Progenitor cell of endocrine pancreas (in vitro differentiated cells): ENCODE data around the gene NFATC3. TPM values are rescaled to one million over a fixed set of nuclear protein-coding genes. Genes with fewer than 3 reads are reported as not detected.

Experiments
- DNase-seq: peaks from one replicate; pipeline ENCODE4 v3.0.0; 2021; ENCODE audit warnings: low spot score; ENCODE audit not compliant: unreplicated experiment
- H3K27ac Mint-ChIP-seq: 2 replicates; pipeline ENCODE4 v1.8.0; 2021; ENCODE audit warnings: mild to moderate bottlenecking, moderate library complexity, mixed read lengths
- H3K27me3 Mint-ChIP-seq: 2 replicates; pipeline ENCODE4 v1.8.0; 2021; ENCODE audit warnings: mixed read lengths
- H3K36me3 Mint-ChIP-seq: 2 replicates; pipeline ENCODE4 v1.8.0; 2022; ENCODE audit warnings: mixed read lengths; ENCODE audit not compliant: insufficient read depth
- H3K4me1 Mint-ChIP-seq: 2 replicates; pipeline ENCODE4 v1.8.0; 2021; ENCODE audit warnings: low read depth, mixed read lengths
- H3K4me3 Mint-ChIP-seq: 2 replicates; pipeline ENCODE4 v1.8.0; 2021; ENCODE audit warnings: low read depth, mild to moderate bottlenecking, moderate library complexity, mixed read lengths
- H3K9me3 Mint-ChIP-seq: 2 replicates; pipeline ENCODE4 v1.8.0; 2021; ENCODE audit warnings: low read depth, mixed read lengths
- CTCF ChIP-seq: fragments of 200-600 bp; sonication (generic); IDR thresholded peaks from one replicate; pipeline ENCODE4 v1.5.0; 2021; ENCODE audit warnings: antibody characterized with exemption, mild to moderate bottlenecking; ENCODE audit not compliant: unreplicated experiment
- total RNA-seq: library from RNA; stranded (reverse); gene quantifications from 2 replicates; pipeline ENCODE4 v1.2.1, GENCODE V29; 2021

Gene NFATC3
- total RNA-seq, 1 donor from 2014 or later = 51.8 TPM

GRCh38 chr16:68215302-68215701, 130.1 kb downstream of the NFATC3 start:
- Mint-ChIP-seq H3K27me3 (no peaks in the 10 kb centered on the region), H3K36me3 (peaks cover 4% of the 10 kb centered on the region), H3K9me3 (peaks cover 3% of the 10 kb centered on the region), H3K4me1 (peaks cover 4% of the 10 kb centered on the region), H3K4me3 (no peak overlapping the region), H3K27ac (peak overlapping the region; percentile 47)
- no peak for DNase-seq
- no peak for TF ChIP-seq CTCF

GRCh38 chr16:68216240-68216639, 131.1 kb downstream of the NFATC3 start:
- Mint-ChIP-seq H3K27ac (no peak overlapping the region), H3K4me3 (no peak overlapping the region), H3K36me3 (peaks cover 4% of the 10 kb centered on the region), H3K27me3 (no peaks in the 10 kb centered on the region), H3K9me3 (peaks cover 3% of the 10 kb centered on the region), H3K4me1 (peaks cover 4% of the 10 kb centered on the region)
- DNase-seq = no peak
- no peak for TF ChIP-seq CTCF

- no peak for DNase-seq
- TF ChIP-seq CTCF = no peak
- no peak overlapping the region for H3K27ac Mint-ChIP-seq
- H3K36me3 Mint-ChIP-seq = peaks cover 4% of the 10 kb centered on the region
- no peak overlapping the region for H3K4me3 Mint-ChIP-seq
- peaks cover 3% of the 10 kb centered on the region for H3K9me3 Mint-ChIP-seq
- H3K27me3 Mint-ChIP-seq = no peaks in the 10 kb centered on the region
- peaks cover 4% of the 10 kb centered on the region for H3K4me1 Mint-ChIP-seq
Observed at GRCh38 chr16:68217506-68217905, 132.3 kb downstream of the NFATC3 start.

GRCh38 chr16:68219725-68220351, 134.7 kb downstream of the NFATC3 start:
- Mint-ChIP-seq H3K27me3 (no peaks in the 10 kb centered on the region), H3K9me3 (peaks cover 3% of the 10 kb centered on the region), H3K27ac (peak overlapping the region; percentile 82), H3K36me3 (peaks cover 4% of the 10 kb centered on the region), H3K4me1 (peaks cover 4% of the 10 kb centered on the region), H3K4me3 (no peak overlapping the region)
- TF ChIP-seq CTCF = no peak
- no peak for DNase-seq

- Mint-ChIP-seq H3K9me3 (no peaks in the 10 kb centered on the region), H3K27me3 (no peaks in the 10 kb centered on the region), H3K36me3 (no peaks in the 10 kb centered on the region), H3K27ac (no peak overlapping the region), H3K4me1 (no peaks in the 10 kb centered on the region), H3K4me3 (no peak overlapping the region)
- no peak for TF ChIP-seq CTCF
- no peak for DNase-seq
Observed at GRCh38 chr16:68223072-68223471, 137.9 kb downstream of the NFATC3 start.
